K562 (cell line): ENCODE data around the gene BIRC3. TPM values are rescaled to one million over a fixed set of nuclear protein-coding genes. Genes with fewer than 3 reads are reported as not detected.

Experiments used
- ATAC-seq: fragments of 200-7000 bp; cut with Tn5 transposase; 3 replicates; pipeline ENCODE4 v1.9.1; 2020; ENCODE audit warnings: moderate library complexity
- BruUV-seq: library from RNA; stranded (reverse); fragments of 400-500 nt; replicated peaks from 2 replicates; lab custom pipeline; 2021; lab: Mats Ljungman, UMichigan
- CTCF ChIA-PET: fragments of 300-600 bp; formaldehyde crosslinking; extraction: SDS; loops from one replicate; lab custom pipeline; 2021; ENCODE audit warnings: low intra/inter-chr PET ratio; lab: Yijun Ruan, JAX
- POLR2A ChIA-PET: fragments of 300-600, 350-650 bp; sonication (Branson Sonifier 250); formaldehyde crosslinking; extraction: SDS; loops from one replicate; lab custom pipeline; 2021; ENCODE audit warnings: antibody characterized with exemption, inconsistent platforms; lab: Yijun Ruan, JAX
- DNase-seq, 4 experiments: peaks; one replicate each; pipeline versions ENCODE4 v3.0.0 to v3.0.0-alpha.2; 2011 to 2018; ENCODE audit warnings: low spot score in 3 of 4, mixed read lengths in 3 of 4; ENCODE audit errors: extremely low read depth in 1 of 4
- FAIRE-seq: peaks from 2 replicates; lab custom pipeline; 2011; peaks lifted over from hg19 to GRCh38; lab: Jason Lieb, UNC
- H2AFZ ChIP-seq: 2 replicates; pipeline ENCODE4 v1.6.0; 2011; ENCODE audit warnings: low read depth, low read length, control low read depth, inconsistent platforms
- H3K27ac ChIP-seq: fragments of 200-600 bp; 3 replicates; pipeline ENCODE4 v1.8.0; 2011; ENCODE audit warnings: low read depth, mild to moderate bottlenecking, control low read depth, inconsistent platforms, low read length, moderate library complexity, mixed read lengths; ENCODE audit errors: extremely low read depth
- H3K27me3 ChIP-seq, 2 experiments: fragments of 300-600 bp in 1 of 2; 2 replicates in 1 of 2; 3 replicates in 1 of 2; pipeline versions ENCODE4 v1.6.0 to v1.8.0; 2011; ENCODE audit warnings: inconsistent platforms in 2 of 2, low read length in 2 of 2, mild to moderate bottlenecking in 1 of 2, mixed read lengths in 1 of 2, moderate library complexity in 1 of 2; ENCODE audit not compliant: control insufficient read depth in 2 of 2, insufficient read depth in 2 of 2
- H3K36me3 ChIP-seq: fragments of 300-600 bp; 3 replicates; pipeline ENCODE4 v1.8.0; 2011; ENCODE audit warnings: mild to moderate bottlenecking, low read length, inconsistent platforms; ENCODE audit not compliant: control insufficient read depth, insufficient read depth
- H3K4me1 ChIP-seq, 2 experiments: fragments of 200-600 bp in 1 of 2; replicated peaks in 1 of 2; 2 replicates in 1 of 2; 3 replicates in 1 of 2; pipeline versions ENCODE4 v1.5.1 to v1.8.0; 2011; ENCODE audit warnings: inconsistent platforms in 2 of 2, low read length in 2 of 2, mild to moderate bottlenecking in 1 of 2, mixed read lengths in 1 of 2, moderate library complexity in 1 of 2; ENCODE audit not compliant: control insufficient read depth in 2 of 2, insufficient read depth in 2 of 2
- H3K4me2 ChIP-seq: 2 replicates; pipeline ENCODE4 v1.6.1; 2011; ENCODE audit warnings: low read length, control low read depth, inconsistent platforms, mixed read lengths; ENCODE audit not compliant: insufficient read depth
- H3K4me3 ChIP-seq: fragments of 200-600 bp; sonication (generic), shearing (Covaris generic); 2 replicates; pipeline ENCODE4 v1.5.1; 2016; ENCODE audit warnings: control low read depth, inconsistent platforms
- H3K79me2 ChIP-seq: fragments of 200-600 bp; 3 replicates; pipeline ENCODE4 v1.8.0; 2011; ENCODE audit warnings: low read length, inconsistent platforms; ENCODE audit not compliant: control insufficient read depth, insufficient read depth
- H3K9ac ChIP-seq, 2 experiments: 2 replicates each; pipeline versions ENCODE4 v1.6.0 to v1.6.1; 2011; ENCODE audit warnings: low read depth in 2 of 2, low read length in 2 of 2, control low read depth in 1 of 2, inconsistent platforms in 1 of 2, mild to moderate bottlenecking in 1 of 2, mixed read lengths in 1 of 2; ENCODE audit not compliant: insufficient read depth in 1 of 2
- H3K9me1 ChIP-seq: one replicate; pipeline ENCODE4 v1.6.0; 2011; ENCODE audit warnings: inconsistent platforms, mild to moderate bottlenecking, low read length, moderate library complexity; ENCODE audit not compliant: control insufficient read depth, insufficient read depth
- H3K9me3 ChIP-seq: replicated peaks from 2 replicates; pipeline ENCODE4 v1.5.1; 2011; ENCODE audit warnings: low read depth, low read length, inconsistent platforms; ENCODE audit not compliant: control insufficient read depth, insufficient read depth
- H4K20me1 ChIP-seq: replicated peaks from 2 replicates; pipeline ENCODE4 v1.6.1; 2011; ENCODE audit warnings: low read length, inconsistent platforms, mixed read lengths; ENCODE audit not compliant: control insufficient read depth, insufficient read depth
- ATF7 ChIP-seq: fragments of 450-650 bp; IDR thresholded peaks from 2 replicates; pipeline ENCODE4 v1.7.1; 2014; ENCODE audit warnings: mild to moderate bottlenecking, moderate library complexity
- CEBPB ChIP-seq: fragments of 450-650 bp; IDR thresholded peaks from 2 replicates; pipeline ENCODE4 v1.6.1; 2016; ENCODE audit warnings: missing genetic modification characterization, missing compliant biosample characterization
- CEBPG ChIP-seq, 3 experiments: fragments of 200-800 bp in 1 of 3; sonication (Bioruptor generic) in 1 of 3; sonication (generic) in 1 of 3; formaldehyde crosslinking in 1 of 3; IDR thresholded peaks in 2 of 3; conservative IDR thresholded peaks in 1 of 3; 2 replicates each; pipeline versions ENCODE4 v1.6.1 to v1.8.0; 2016 to 2022; ENCODE audit warnings: missing compliant biosample characterization in 2 of 3, missing genetic modification characterization in 2 of 3, mild to moderate bottlenecking in 1 of 3, missing genetic modification reagents in 1 of 3
- CXXC5 ChIP-seq: fragments of 250-450 bp; sonication (Bioruptor Pico); IDR thresholded peaks from 2 replicates; pipeline ENCODE4 v1.8.0; 2022; ENCODE audit warnings: inconsistent platforms, mild to moderate bottlenecking, moderate library complexity
- GATAD2A ChIP-seq: fragments of 450-650 bp; IDR thresholded peaks from 2 replicates; pipeline ENCODE4 v1.6.1; 2017
- HOXB6 ChIP-seq: fragments of 250-450 bp; sonication (Bioruptor Pico); IDR thresholded peaks from 2 replicates; pipeline ENCODE4 v1.5.1; 2022; ENCODE audit warnings: mild to moderate bottlenecking, borderline replicate concordance
- ID3 ChIP-seq, 2 experiments: fragments of 250-450 bp in 1 of 2; fragments of 450-650 bp in 1 of 2; sonication (Bioruptor Pico) in 1 of 2; IDR thresholded peaks; 2 replicates each; pipeline versions ENCODE4 v1.6.1 to v1.8.0; 2016 to 2021; ENCODE audit warnings: mild to moderate bottlenecking in 2 of 2, moderate library complexity in 2 of 2, missing compliant biosample characterization in 1 of 2, missing genetic modification characterization in 1 of 2
- KDM5B ChIP-seq: fragments of 200-600 bp; sonication (generic); IDR thresholded peaks from 2 replicates; pipeline ENCODE4 v1.6.1; 2012; ENCODE audit warnings: low read depth, mild to moderate bottlenecking, moderate library complexity, low read length, control low read depth, inconsistent platforms; ENCODE audit not compliant: insufficient replicate concordance
- MITF ChIP-seq: IDR thresholded peaks from 2 replicates; pipeline ENCODE4 v1.6.1; 2014; ENCODE audit warnings: antibody characterized with exemption
- MTA2 ChIP-seq: fragments of 450-650 bp; IDR thresholded peaks from 2 replicates; pipeline ENCODE4 v1.6.1; 2016; ENCODE audit warnings: low read depth
- PREB ChIP-seq: sonication (generic); formaldehyde crosslinking; IDR thresholded peaks from 2 replicates; pipeline ENCODE4 v1.8.1; 2023; ENCODE audit warnings: mild to moderate bottlenecking, missing genetic modification reagents
- SPI1 ChIP-seq: IDR thresholded peaks from 2 replicates; pipeline ENCODE4 v1.6.1; 2011; ENCODE audit warnings: low read depth, low read length, control low read depth, borderline replicate concordance
- SREBF2 ChIP-seq: sonication (generic); formaldehyde crosslinking; IDR thresholded peaks from 2 replicates; pipeline ENCODE4 v1.4.0; 2020; ENCODE audit warnings: mild to moderate bottlenecking, missing genetic modification reagents
- SRSF7 ChIP-seq: fragments of 200-400 bp; formaldehyde crosslinking; optimal IDR thresholded peaks from 2 replicates; pipeline ENCODE3; 2017; ENCODE audit warnings: mild to moderate bottlenecking, low read depth, low read length
- TFAP4 ChIP-seq: sonication (generic); formaldehyde crosslinking; IDR thresholded peaks from 2 replicates; pipeline ENCODE4 v1.8.0; 2022; ENCODE audit warnings: missing genetic modification reagents, mild to moderate bottlenecking, moderate library complexity, borderline replicate concordance
- TSC22D4 ChIP-seq: fragments of 450-650 bp; IDR thresholded peaks from 2 replicates; pipeline ENCODE4 v1.6.1; 2016; ENCODE audit warnings: missing genetic modification characterization, missing biosample characterization, control low read depth
- WGBS: fragments of 100-300 bp; shearing (Covaris generic); methylation state at CpG from one replicate; pipeline ENCODE4 v1.1.6; 2016; ENCODE audit warnings: low coverage, mixed read lengths; ENCODE audit not compliant: insufficient coverage; ENCODE audit errors: missing lambda C conversion rate; 5-methylcytosine and 5-hydroxymethylcytosine counted together
- in situ Hi-C: fragments of 300-500 bp; cut with MboI; formaldehyde crosslinking; loops from 4 replicates; pipeline ENCODE4 v1.15.0; 2018; ENCODE audit warnings: inconsistent platforms, mixed read lengths
- intact Hi-C: fragments of 100-400 bp; cut with micrococcal nuclease; formaldehyde crosslinking; loops from 2 replicates; pipeline ENCODE4 v1.14.2; 2022
- polyA plus RNA-seq, 8 experiments: library from polyadenylated mRNA; depleted of rRNA in 4 of 8; stranded (reverse) in 5 of 8; unstranded in 3 of 8; fragments of >200 nt; fragmentation: Nextera tagmentation in 2 of 8; fragmentation: Illumina TruSeq in 1 of 8; extraction: Ambion mirVana in 2 of 8; extraction: Trizol in 1 of 8; gene quantifications; 2 replicates each; pipeline versions ENCODE4 v1.2.1 to v1.2.3, GENCODE V29; 2011 to 2014; ENCODE audit warnings: inconsistent platforms in 1 of 8, missing spikeins in 1 of 8
- total RNA-seq, 7 experiments: library from RNA; depleted of rRNA in 6 of 7; stranded (reverse); fragments of >200 nt in 6 of 7; fragmentation: Illumina TruSeq in 2 of 7; extraction: Trizol in 2 of 7; gene quantifications; 2 replicates each; pipeline versions ENCODE4 v1.2.1 to v1.2.3, GENCODE V29; 2011 to 2021; ENCODE audit warnings: low replicate concordance in 1 of 7

The BIRC3 gene
- total and polyA plus RNA-seq, 9 of the 15 experiments (the other 6 are each of a cell fraction or from before 2014, with no cell fraction given): 0.08 to 0.42 (median 0.18) TPM

- Histone ChIP-seq H4K20me1 (no peaks in the 10 kb centered on the region), H3K9ac (no peak overlapping the region), H3K36me3 (no peaks in the 10 kb centered on the region), H3K4me1 (peaks cover 0 to 8% of the 10 kb centered on the region in 2 experiments; a peak in 3 of 5 replicates), H3K9me1 (no peaks in the 10 kb centered on the region), H3K9me3 (no peaks in the 10 kb centered on the region), H3K4me2 (no peak overlapping the region), H3K79me2 (no peaks in the 10 kb centered on the region), H2AFZ (no peak overlapping the region), H3K27ac (no peak overlapping the region), H3K4me3 (no peak overlapping the region), H3K27me3 (peaks cover 0 to 2% of the 10 kb centered on the region in 2 experiments; a peak in 4 of 5 replicates)
- intact Hi-C loops (no loop called here), in situ Hi-C loops (no loop called here)
- no peak for DNase-seq
- ChIA-PET POLR2A (interaction anchor here (0.6 kb wide), 2 partner anchors 25 to 29 kb away, joined by 3 read pairs; no protein-coding TSS in a partner anchor), CTCF (no interaction called here)
- TF ChIP-seq MITF (no peak), TSC22D4 (tag) (no peak), MTA2 (no peak), CEBPG (CRISPR knock-in tag; IDR thresholded peaks at IDR 0.05) (no peak), CEBPG (tag; conservative IDR thresholded peaks at IDR 0.05 in 1 of 2, IDR thresholded peaks at IDR 0.05 in 1 of 2) (peak; percentile 52 to 91; a peak in 3 of 4 replicates), SREBF2 (CRISPR knock-in tag) (no peak), TFAP4 (CRISPR knock-in tag) (no peak), CXXC5 (CRISPR knock-in tag) (no peak), CEBPB (tag) (peak; percentile 85), SPI1 (no peak), SRSF7 (no peak), HOXB6 (no peak), GATAD2A (no peak), KDM5B (no peak), ID3 (CRISPR knock-in tag; IDR thresholded peaks at IDR 0.05) (no peak), ID3 (tag; IDR thresholded peaks at IDR 0.05) (no peak), PREB (CRISPR knock-in tag) (no peak), ATF7 (no peak)
- ATAC-seq: no peak
- 7% methylated on average over 2 of the region's 2 CpGs for WGBS
- FAIRE-seq: no peak
- BruUV-seq: no TSS peak
Observed at GRCh38 chr11:102314784-102315183, 2.5 kb upstream of the BIRC3 start.
